GM12878 (cell line): ENCODE data around the gene SMIM13. TPM values are rescaled to one million over a fixed set of nuclear protein-coding genes. Genes with fewer than 3 reads are reported as not detected.
"Not testable (repeated sequence)": the region's sequence is repeated elsewhere in the genome, so short reads cannot be mapped to it uniquely, and the experiment has no call there.

Experiments used
- ATAC-seq: fragments of 200-7000 bp; cut with Tn5 transposase; 3 replicates; pipeline ENCODE4 v1.9.1; 2020; ENCODE audit warnings: mild to moderate bottlenecking, moderate library complexity
- BruUV-seq: library from RNA; stranded (reverse); fragments of 400-500 nt; replicated peaks from 2 replicates; lab custom pipeline; 2021; lab: Mats Ljungman, UMichigan
- CTCF ChIA-PET: fragments of 300-600 bp; sonication (Branson Sonifier 250); formaldehyde crosslinking; extraction: SDS; loops from one replicate; lab custom pipeline; 2021; ENCODE audit warnings: inconsistent platforms; lab: Yijun Ruan, JAX
- POLR2A ChIA-PET: fragments of 350-600 bp; formaldehyde crosslinking; extraction: SDS; loops from one replicate; lab custom pipeline; 2021; ENCODE audit warnings: inconsistent platforms; lab: Charles Lee
- RAD21 ChIA-PET: fragments of 300-600 bp; sonication (Branson Sonifier 250); formaldehyde crosslinking; loops from one replicate; lab custom pipeline; 2023; ENCODE audit warnings: antibody characterized with exemption; ENCODE audit not compliant: unreplicated experiment; lab: Charles Lee
- SMC1A ChIA-PET: fragments of 300-600 bp; sonication (Branson Sonifier 250); formaldehyde crosslinking; loops from one replicate; lab custom pipeline; 2023; ENCODE audit not compliant: unreplicated experiment, uncharacterized antibody; lab: Charles Lee
- DNase-seq: peaks from one replicate; pipeline ENCODE4 v3.0.0-alpha.2; 2011; ENCODE audit warnings: low read depth, low spot score
- FAIRE-seq: peaks from 3 replicates; lab custom pipeline; 2011; peaks lifted over from hg19 to GRCh38; lab: Jason Lieb, UNC
- H2AFZ ChIP-seq: 2 replicates; pipeline ENCODE4 v1.6.0; 2011; ENCODE audit warnings: low read depth, low read length, control low read depth; ENCODE audit not compliant: control insufficient read depth
- H3K27ac ChIP-seq: 2 replicates; pipeline ENCODE4 v1.5.1; 2011; ENCODE audit warnings: control low read depth; ENCODE audit not compliant: control insufficient read depth, insufficient read depth
- H3K27me3 ChIP-seq, 2 experiments: replicated peaks in 1 of 2; 2 replicates each; pipeline versions ENCODE4 v1.6.0 to v1.6.1; 2011; ENCODE audit warnings: low read length in 1 of 2; ENCODE audit not compliant: control insufficient read depth in 2 of 2, insufficient read depth in 2 of 2
- H3K36me3 ChIP-seq, 2 experiments: 2 replicates each; pipeline ENCODE4 v1.5.1; 2011; ENCODE audit warnings: low read length in 1 of 2; ENCODE audit not compliant: control insufficient read depth in 2 of 2, insufficient read depth in 2 of 2
- H3K4me1 ChIP-seq: 2 replicates; pipeline ENCODE4 v1.6.1; 2011; ENCODE audit warnings: mild to moderate bottlenecking, low read length, moderate library complexity, mixed read lengths; ENCODE audit not compliant: control insufficient read depth, insufficient read depth
- H3K4me2 ChIP-seq: 2 replicates; pipeline ENCODE4 v1.6.0; 2011; ENCODE audit warnings: control low read depth; ENCODE audit not compliant: control insufficient read depth, insufficient read depth
- H3K4me3 ChIP-seq: fragments of 200-600 bp; sonication (generic); 2 replicates; pipeline ENCODE4 v1.5.1; 2016
- H3K79me2 ChIP-seq: 2 replicates; pipeline ENCODE4 v1.6.0; 2011; ENCODE audit warnings: low read length; ENCODE audit not compliant: control insufficient read depth, insufficient read depth
- H3K9ac ChIP-seq: 2 replicates; pipeline ENCODE4 v1.8.0; 2011; ENCODE audit warnings: low read length, control low read depth, mixed read lengths; ENCODE audit not compliant: control insufficient read depth, insufficient read depth
- H3K9me3 ChIP-seq: replicated peaks from 3 replicates; pipeline ENCODE4 v1.5.1; 2011; ENCODE audit warnings: mild to moderate bottlenecking, low read length; ENCODE audit not compliant: control insufficient read depth, insufficient read depth
- H4K20me1 ChIP-seq: 2 replicates; pipeline ENCODE4 v1.6.0; 2011; ENCODE audit not compliant: control insufficient read depth, insufficient read depth
- ATF2 ChIP-seq: IDR thresholded peaks from 2 replicates; pipeline ENCODE4 v1.6.1; 2012; ENCODE audit warnings: low read length, inconsistent platforms
- CEBPB ChIP-seq, 2 experiments: fragments of 150-350 bp in 1 of 2; IDR thresholded peaks; 2 replicates each; pipeline ENCODE4 v1.6.1; 2012 to 2014; ENCODE audit warnings: low read depth in 2 of 2, low read length in 2 of 2, borderline replicate concordance in 1 of 2, inconsistent platforms in 1 of 2
- EZH2 ChIP-seq: IDR thresholded peaks from 2 replicates; pipeline ENCODE4 v1.6.1; 2012; ENCODE audit warnings: low read depth, mild to moderate bottlenecking, control low read depth, inconsistent platforms, low read length, borderline replicate concordance; ENCODE audit not compliant: control insufficient read depth
- REST ChIP-seq: IDR thresholded peaks from 2 replicates; pipeline ENCODE4 v1.6.1; 2012; ENCODE audit warnings: mild to moderate bottlenecking, low read depth, low read length
- SPI1 ChIP-seq: IDR thresholded peaks from 2 replicates; pipeline ENCODE4 v1.6.1; 2011; ENCODE audit warnings: low read depth, mild to moderate bottlenecking, low read length, moderate library complexity, borderline replicate concordance; ENCODE audit not compliant: insufficient read depth
- WGBS: methylation state at CpG from one replicate; pipeline ENCODE4 v1.1.6; 2016; ENCODE audit warnings: low lambda C conversion rate; ENCODE audit not compliant: insufficient replicate concordance, insufficient coverage; ENCODE audit errors: missing lambda C conversion rate; 5-methylcytosine and 5-hydroxymethylcytosine counted together
- in situ Hi-C: fragments of 300-500 bp; cut with MboI; formaldehyde crosslinking; loops from 9 replicates; pipeline ENCODE4 v1.14.3; 2018; ENCODE audit warnings: mixed read lengths
- intact Hi-C: fragments of 100-400 bp; cut with micrococcal nuclease; formaldehyde crosslinking; loops from one replicate; pipeline ENCODE4 v1.14.2; 2022; ENCODE audit not compliant: unreplicated experiment
- polyA plus RNA-seq, 11 experiments: library from polyadenylated mRNA; depleted of rRNA in 4 of 11; unstranded in 6 of 11; stranded (reverse) in 5 of 11; fragments of >200 nt; fragmentation: Nextera tagmentation in 4 of 11; fragmentation: Illumina TruSeq in 1 of 11; extraction: Ambion mirVana in 4 of 11; extraction: Trizol in 1 of 11; gene quantifications; 1 replicate in 1 of 11; 2 replicates in 10 of 11; pipeline versions ENCODE4 v1.2.1 to v1.2.3, GENCODE V29; 2011 to 2016; ENCODE audit warnings: inconsistent platforms in 2 of 11, missing spikeins in 2 of 11, low read depth in 1 of 11
- total RNA-seq, 4 experiments: library from RNA; depleted of rRNA in 3 of 4; stranded (reverse); fragments of >200 nt in 3 of 4; fragmentation: Illumina TruSeq in 1 of 4; extraction: Trizol in 1 of 4; gene quantifications; 2 replicates each; pipeline versions ENCODE4 v1.2.1 to v1.2.3, GENCODE V29; 2013 to 2021

The SMIM13 gene
- total and polyA plus RNA-seq, 10 of the 15 experiments (the other 5 are each of a cell fraction or from before 2014, with no cell fraction given) = 2.0 to 8.5 (median 4.7) TPM

- ChIA-PET CTCF (interaction anchor here (0.6 kb wide), 1 partner anchor 443 kb away, joined by 4 read pairs; no protein-coding TSS in a partner anchor), POLR2A (no interaction called here), RAD21 (no interaction called here), SMC1A (interaction anchor here (1.6 kb wide), 1 partner anchor 13 kb away, joined by 3 read pairs; no protein-coding TSS in a partner anchor)
- H3K4me2 ChIP-seq = no peak overlapping the region
- H3K27ac ChIP-seq = no peak overlapping the region
- no peak for TF ChIP-seq ATF2
- TF ChIP-seq EZH2 = no peak
- TF ChIP-seq SPI1 = no peak
- no peak for TF ChIP-seq CEBPB (IDR thresholded peaks at IDR 0.05; ENCODE audit: borderline replicate concordance in 1 of 2, low read depth in 2 of 2, low read length in 2 of 2)
- TF ChIP-seq REST = no peak
- WGBS = 30% methylated on average over 3 of the region's 3 CpGs
- H2AFZ ChIP-seq = no peak overlapping the region
- DNase-seq = no peak
- ATAC-seq = no peak
- H3K9ac ChIP-seq = no peak overlapping the region
- no peaks in the 10 kb centered on the region for H3K9me3 ChIP-seq
- no peak for FAIRE-seq
- intact Hi-C loops = no loop called here
- H3K4me3 ChIP-seq = no peak overlapping the region
- BruUV-seq = no TSS peak
- H3K27me3 ChIP-seq = no peaks in the 10 kb centered on the region
- in situ Hi-C loops = no loop called here
- no peaks in the 10 kb centered on the region for H3K4me1 ChIP-seq
- H3K79me2 ChIP-seq = no peaks in the 10 kb centered on the region
- no peaks in the 10 kb centered on the region for H3K36me3 ChIP-seq
- no peaks in the 10 kb centered on the region for H4K20me1 ChIP-seq
Observed at GRCh38 chr6:11085758-11086435, 7.7 kb upstream of the SMIM13 start.

GRCh38 chr6:11087141-11087812, 6.4 kb upstream of the SMIM13 start:
- H2AFZ ChIP-seq, BruUV-seq, H3K27ac ChIP-seq, H3K9me3 ChIP-seq, H3K27me3 ChIP-seq, H3K9ac ChIP-seq, H4K20me1 ChIP-seq, FAIRE-seq, intact Hi-C loops, CTCF ChIA-PET, H3K36me3 ChIP-seq, H3K4me3 ChIP-seq, ATAC-seq, H3K4me2 ChIP-seq, POLR2A ChIA-PET, H3K79me2 ChIP-seq, H3K4me1 ChIP-seq, in situ Hi-C loops, RAD21 ChIA-PET, DNase-seq: not testable (repeated sequence)
- 78% methylated on average over 31 of the region's 47 CpGs for WGBS
- SMC1A ChIA-PET = interaction anchor here (1.2 kb wide), 1 partner anchor 409 kb away, joined by 5 read pairs; no protein-coding TSS in a partner anchor
